Stimulated activated CD4-positive, alpha-beta T cell treated with anti-CD3 and anti-CD28 coated beads, Interleukin-12 subunit alpha, Interleukin-12 subunit beta, amount 100 ng/mL, for 24 hours (primary cell): ENCODE results near the gene PLAGL2.

ENCODE experiments used
- DNase-seq, 2 experiments: peaks; one replicate each; pipeline ENCODE4 v3.0.0-alpha.2; 2020; ENCODE audit warnings: low read depth in 2 of 2

Gene PLAGL2

DNA sequence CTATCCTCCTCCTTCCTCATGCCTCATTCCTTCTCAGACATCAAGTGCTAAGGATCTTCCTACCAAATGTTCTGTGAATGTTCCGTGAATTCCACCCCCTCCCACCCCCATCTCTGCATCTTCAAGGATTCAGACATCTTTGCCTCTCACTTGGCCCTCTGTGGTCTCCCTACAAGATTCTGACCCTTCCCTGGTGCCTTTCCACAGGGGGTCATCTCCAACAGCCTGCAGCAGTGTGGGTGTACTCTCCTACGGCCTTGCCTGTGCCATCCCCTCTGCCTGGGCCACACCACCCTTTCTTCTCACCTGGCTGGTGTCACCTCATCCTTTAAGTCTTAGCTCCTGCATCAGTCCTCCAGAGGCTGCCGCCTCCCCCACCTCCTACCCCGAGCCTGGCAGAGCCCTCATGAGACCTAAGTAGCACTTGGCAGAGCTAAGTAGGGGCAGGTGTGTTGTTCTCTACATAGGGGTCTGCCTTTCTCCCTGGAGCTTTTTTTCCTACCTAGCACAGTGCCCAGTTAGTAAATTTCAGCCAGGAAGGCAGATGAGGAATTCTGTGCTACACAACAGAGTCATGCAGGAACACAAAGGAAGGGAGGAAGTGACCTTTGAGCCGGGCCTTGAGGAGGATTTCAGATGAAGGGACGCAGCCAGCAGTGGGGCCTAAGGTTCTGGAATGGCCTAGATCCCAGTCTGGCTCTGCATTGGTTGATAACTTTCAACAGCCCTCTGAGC, 55.0 kb downstream of the PLAGL2 start:
- DNase-seq, result no peak

DNA sequence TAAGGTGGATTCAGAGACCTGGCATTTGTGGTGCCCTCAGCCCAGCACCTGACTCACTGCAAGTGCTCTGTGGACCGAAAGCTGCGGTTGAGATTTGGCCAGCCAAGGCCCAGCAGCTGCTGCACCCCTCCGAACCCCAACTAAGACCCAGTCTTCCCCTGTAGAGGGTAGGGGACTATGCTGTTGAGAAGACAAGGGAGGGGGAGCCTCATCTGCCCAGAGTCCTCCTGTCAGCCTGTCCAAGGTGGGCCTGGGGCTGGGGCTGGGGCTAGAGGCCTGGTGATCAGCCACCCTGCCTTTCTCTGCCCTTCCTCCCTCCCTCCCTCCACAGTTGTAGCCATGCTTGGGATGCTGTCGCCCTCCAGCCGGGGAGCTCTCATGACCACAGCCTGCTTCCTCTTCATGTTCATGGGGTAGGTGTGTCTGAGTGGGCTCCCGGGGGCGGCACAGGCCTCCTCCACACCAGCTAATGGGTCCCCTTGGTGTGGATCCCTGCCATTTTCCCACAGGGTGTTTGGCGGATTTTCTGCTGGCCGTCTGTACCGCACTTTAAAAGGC, 57.2 kb downstream of the PLAGL2 start:
- DNase-seq, result no peak

GRCh38 chr20:32149566-32150170, 57.9 kb downstream of the PLAGL2 start:
- no peak for DNase-seq

DNA sequence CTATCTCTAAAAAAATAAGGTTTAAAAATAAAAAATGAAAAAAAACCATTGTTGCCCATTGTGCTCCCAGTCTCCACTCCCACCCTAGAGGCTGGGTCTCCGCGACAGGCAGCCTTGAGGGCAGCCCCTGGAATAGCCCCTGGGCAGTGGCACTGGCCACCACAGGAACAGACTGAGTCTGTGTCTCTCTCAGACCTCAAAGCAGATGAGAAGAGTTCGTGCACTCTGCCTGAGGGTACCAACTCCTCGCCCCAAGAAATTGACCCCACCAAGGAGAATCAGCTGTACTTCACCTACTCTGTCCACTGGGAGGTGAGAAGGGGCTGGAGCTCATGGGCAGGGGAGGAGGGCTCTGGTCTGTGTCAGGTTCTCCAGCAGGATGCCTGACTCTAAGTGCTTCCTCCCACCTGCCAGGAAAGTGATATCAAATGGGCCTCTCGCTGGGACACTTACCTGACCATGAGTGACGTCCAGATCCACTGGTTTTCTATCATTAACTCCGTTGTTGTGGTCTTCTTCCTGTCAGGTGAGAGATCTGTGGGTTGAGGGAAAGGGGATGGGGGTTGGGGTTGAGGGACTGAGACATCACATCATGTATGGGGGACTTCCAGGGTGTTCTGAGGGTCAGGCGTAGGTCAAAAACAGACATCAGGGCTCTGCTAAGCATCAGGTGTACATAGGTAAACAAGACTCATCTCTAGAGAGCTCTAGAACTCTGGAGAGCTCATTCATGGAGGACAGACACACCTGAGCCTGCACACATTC, 62.5 kb downstream of the PLAGL2 start:
- DNase-seq, result no peak

- no peak for DNase-seq
Measured at GRCh38 chr20:32142991-32143390, 64.6 kb downstream of the PLAGL2 start.
